HG03045 (cell line): ENCODE data around the gene MARS2.
A peak's percentile ranks its signal among the peaks of the same experiment; 100 is the strongest.
"Not testable (repeated sequence)": the region's sequence is repeated elsewhere in the genome, so short reads cannot be mapped to it uniquely, and the experiment has no call there.

Experiments used
- ATAC-seq: cut with Tn5 transposase; IDR thresholded peaks from one replicate; pipeline ENCODE4 v1.9.1; 2021; ENCODE audit warnings: mild to moderate bottlenecking, moderate library complexity; ENCODE audit not compliant: unreplicated experiment

The MARS2 gene

DNA sequence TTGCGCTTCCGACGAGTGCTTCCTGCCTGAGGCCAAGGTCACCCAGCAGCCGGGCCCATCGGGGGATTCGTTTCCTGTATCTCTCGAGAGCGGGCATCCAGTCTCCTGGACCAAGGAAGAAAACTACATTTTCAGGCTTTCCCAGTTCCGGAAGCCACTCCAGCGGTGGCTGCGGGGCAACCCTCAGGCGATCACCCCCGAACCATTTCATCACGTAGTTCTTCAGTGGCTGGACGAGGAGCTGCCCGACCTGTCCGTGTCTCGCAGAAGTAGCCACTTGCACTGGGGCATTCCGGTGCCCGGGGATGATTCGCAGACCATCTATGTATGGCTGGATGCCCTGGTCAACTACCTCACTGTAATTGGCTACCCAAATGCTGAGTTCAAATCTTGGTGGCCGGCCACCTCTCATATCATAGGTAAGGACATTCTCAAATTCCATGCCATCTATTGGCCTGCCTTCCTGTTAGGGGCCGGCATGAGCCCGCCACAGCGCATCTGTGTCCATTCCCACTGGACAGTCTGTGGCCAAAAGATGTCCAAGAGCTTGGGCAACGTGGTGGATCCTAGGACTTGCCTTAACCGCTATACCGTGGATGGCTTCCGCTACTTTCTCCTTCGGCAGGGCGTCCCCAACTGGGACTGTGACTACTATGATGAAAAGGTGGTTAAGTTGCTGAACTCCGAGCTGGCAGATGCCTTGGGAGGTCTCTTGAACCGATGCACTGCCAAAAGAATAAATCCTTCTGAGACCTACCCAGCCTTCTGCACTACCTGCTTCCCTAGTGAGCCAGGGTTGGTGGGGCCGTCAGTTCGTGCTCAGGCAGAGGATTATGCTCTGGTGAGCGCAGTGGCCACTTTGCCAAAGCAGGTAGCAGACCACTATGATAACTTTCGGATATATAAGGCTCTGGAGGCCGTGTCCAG lies 1.0 kb downstream of the MARS2 start:
- ATAC-seq: no peak

DNA sequence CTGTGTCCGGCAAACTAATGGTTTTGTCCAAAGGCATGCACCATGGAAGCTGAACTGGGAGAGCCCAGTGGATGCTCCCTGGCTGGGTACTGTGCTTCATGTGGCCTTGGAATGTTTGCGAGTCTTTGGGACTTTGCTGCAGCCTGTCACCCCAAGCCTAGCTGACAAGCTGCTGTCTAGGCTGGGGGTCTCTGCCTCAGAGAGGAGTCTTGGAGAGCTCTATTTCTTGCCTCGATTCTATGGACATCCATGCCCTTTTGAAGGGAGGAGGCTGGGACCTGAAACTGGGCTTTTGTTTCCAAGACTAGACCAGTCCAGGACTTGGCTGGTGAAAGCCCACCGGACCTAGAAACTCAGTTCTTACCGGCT lies 1.7 kb downstream of the MARS2 start:
- no peak for ATAC-seq

DNA sequence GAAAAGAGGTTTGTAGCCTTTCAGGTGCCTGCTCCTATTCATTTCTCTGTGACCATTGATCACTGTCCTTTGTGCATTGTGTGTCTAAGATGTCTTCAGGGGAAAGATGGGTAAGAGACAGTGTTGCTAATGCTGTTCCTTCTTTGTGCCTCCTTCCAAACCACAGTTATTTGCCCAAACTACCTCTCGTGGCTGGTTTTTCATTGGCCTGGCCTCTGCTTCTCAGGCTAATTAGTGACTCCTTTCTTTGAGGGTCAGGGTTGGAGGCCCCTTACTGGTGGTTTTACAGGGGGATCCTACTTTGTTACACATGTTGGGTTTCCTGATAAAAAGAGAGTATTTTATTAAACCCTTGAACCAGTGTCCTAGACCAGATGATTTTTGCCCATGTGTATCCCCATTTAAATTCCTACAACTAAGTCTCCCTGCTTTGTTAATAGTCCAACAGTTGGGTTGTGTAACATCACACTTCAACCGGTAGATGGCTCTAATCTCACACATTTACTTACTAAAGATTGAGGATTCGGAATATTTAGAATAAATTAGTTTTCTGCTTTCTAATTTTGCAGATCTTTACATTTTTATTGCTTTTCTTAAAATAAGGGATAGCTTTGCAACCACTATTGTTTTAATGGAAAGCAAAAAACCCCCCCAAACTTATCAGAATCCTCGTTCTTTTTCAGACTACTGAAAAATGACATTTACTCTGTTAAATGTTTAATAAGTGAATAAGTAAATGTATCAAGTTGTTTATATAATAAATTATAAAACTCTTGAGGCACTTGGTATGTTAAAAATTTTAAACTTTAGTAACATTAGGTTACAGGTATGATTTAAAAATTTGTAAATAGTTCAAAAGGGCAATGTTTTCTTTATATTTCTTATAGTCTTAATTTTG lies 2.4 kb downstream of the MARS2 start:
- no peak for ATAC-seq

DNA sequence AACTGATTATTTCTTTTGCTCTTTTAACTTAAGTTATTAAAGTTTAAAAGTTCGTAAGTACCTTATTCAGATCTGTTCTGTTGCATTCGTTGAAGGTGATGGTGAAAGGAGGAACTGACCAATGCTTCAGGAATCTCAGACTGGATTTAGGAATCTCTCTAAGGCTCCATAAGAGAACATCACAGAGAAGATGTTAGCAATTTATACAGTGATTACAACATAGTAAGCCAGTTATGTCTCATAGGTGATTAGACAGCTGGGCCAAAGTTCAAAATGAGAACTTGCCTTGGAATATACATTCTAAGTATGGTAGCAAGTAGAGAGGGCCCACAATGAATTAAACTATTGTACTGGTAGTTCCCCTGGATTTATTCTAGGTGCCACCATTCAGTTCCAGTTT lies 3.2 kb downstream of the MARS2 start:
- no peak for ATAC-seq

DNA sequence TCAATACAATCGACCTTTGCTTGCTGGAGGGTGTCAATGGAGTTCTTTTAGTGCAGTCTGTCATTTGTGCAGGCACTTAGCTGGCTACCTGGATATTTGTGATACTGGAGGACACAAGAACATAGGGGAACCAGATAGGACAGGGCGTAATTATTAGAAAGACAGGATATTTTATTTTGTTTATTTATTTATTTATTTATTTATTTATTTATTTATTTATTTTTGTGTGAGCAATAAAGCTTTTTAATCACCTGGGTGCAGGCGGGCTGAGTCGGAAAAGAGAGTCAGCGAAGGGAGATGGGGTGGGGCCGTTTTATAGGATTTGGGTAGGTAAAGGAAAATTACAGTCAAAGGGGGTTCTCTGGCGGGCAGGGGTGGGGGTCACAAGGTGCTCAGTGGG lies 4.0 kb downstream of the MARS2 start:
- ATAC-seq: not testable (repeated sequence)

DNA sequence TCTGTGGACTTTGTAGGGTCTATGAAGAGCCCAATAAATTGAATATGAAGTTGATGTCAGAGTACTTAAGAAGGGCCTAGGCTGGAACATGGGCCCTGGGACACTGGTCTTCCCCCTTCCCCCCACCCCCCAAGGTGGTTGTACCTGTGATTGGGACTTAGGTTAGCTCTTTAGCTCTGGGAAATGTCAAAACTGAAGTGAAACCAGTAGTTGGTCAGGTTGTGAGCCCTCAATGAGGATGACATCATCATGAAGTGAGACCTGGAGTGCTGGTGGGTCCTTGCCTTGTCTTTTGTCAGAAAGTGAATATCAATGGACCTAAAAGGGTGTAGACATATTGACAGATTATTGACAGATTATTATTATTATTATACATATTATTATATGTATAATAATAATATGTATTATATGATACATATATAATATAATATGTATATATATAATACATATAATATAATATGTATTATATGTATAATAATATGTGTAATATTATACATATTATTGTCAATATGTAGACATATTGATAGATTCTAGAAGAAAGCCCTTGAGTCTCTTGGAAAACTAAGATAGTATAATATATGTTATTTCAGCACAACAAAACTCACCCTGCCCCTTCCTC lies 5.4 kb downstream of the MARS2 start:
- ATAC-seq: peak; percentile 75

DNA sequence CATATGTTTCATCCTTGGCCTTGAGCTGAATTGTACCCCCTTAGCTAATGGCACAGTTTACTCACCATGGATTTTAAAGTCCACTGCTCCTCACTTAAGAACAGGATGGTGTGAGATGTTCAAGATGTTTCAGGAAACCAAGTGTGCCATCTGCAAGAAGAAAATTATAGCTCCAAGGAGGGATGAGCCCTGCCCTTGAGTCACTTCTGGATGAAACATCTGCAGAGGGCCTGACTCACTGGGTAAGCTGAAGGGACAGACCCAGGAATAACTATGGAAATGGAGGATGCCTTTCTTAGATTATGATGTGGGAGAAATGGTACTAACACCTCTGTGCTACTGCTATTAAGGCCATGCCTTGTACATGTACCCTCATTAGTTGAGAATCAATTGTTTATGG lies 6.4 kb downstream of the MARS2 start:
- no peak for ATAC-seq

DNA sequence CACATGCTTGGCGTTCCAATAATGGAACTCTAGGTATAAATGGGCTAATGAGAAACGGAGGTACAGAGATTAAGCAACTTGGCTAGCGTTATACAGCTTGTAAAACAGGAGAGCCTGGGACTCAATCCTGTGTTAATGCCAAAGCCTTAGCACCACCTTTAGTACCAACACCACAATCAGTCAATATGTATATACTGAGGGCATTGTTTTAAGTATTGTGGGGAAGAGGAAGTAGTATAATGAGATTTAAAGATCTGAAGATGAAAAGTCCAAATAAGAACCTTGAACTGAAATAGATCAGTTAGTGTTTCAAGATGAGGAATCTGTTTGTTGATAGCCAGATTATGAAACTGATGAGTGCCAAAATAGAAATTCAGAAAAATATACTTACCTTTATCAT lies 8.1 kb downstream of the MARS2 start:
- ATAC-seq: no peak

DNA sequence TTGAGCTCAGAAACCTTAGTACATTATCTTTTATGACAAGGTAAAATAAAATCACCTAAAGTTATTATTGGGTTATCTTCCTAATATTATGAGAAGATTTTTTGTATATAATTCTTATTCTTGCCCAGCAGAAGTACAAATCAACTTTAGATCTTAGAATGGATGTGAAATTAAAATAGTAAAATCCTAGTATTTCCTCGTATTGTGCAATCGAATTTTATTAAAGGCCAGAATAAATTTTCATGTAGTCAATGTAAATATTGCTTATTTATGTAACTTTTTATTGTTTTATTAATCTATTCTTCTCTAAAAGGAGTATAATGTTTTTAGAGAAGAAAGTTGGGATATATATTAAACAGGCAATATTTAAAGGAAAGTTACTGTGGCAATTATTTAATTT lies 12.7 kb downstream of the MARS2 start:
- no peak for ATAC-seq

DNA sequence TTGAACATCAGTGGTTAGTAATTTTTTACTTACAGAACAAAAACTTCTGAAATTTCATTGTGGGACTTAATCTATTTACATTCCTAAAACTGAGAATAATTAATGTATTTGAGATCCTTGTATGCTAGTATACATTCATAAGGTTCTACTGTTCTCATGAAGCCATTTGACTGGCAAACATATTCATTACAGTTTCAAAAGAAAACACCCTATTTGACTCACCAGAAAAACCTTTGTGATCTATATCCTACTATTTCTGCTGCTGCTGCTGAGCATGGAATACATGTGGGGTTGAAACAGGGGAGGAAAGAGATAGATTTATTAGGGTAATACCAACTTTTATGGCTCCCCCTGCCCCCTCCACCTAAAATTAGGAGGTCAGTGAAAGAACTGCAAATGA lies 21.8 kb downstream of the MARS2 start:
- no peak for ATAC-seq

DNA sequence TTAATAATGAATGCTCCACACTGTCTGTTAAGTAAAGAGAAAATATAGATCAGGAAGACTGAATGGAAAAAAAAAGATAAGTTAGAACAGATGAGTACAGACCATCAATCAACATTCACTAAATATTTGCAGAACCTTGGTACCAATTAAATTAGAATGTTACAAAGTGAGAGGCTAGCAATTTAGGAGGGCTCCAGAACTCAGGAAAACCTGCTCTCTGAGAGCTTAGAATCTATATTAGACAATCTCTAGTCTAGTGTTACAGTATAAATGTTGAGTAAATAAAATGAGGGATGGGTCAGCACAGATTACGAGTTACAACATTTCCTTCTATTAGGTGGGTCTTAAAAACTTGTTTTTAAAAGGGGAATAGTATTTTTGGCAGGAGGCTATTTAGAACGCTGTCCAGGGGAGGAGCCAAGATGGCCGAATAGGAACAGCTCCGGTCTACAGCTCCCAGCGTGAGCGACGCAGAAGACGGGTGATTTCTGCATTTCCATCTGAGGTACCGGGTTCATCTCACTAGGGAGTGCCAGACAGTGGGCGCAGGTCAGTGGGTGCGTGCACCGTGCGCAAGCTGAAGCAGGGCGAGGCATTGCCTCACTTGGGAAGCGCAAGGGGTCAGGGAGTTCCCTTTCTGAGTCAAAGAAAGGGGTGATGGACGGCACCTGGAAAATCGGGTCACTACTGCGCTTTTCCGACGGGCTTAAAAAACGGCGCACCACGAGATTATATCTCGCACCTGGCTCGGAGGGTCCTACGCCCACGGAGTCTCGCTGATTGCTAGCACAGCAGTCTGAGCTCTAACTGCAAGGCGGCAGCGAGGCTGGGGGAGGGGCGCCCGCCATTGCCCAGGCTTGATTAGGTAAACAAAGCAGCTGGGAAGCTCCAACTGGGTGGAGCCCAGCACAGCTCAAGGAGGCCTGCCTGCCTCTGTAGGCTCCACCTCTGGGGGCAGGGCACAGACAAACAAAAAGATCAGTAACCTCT lies 23.7 kb downstream of the MARS2 start:
- not testable (repeated sequence) for ATAC-seq

DNA sequence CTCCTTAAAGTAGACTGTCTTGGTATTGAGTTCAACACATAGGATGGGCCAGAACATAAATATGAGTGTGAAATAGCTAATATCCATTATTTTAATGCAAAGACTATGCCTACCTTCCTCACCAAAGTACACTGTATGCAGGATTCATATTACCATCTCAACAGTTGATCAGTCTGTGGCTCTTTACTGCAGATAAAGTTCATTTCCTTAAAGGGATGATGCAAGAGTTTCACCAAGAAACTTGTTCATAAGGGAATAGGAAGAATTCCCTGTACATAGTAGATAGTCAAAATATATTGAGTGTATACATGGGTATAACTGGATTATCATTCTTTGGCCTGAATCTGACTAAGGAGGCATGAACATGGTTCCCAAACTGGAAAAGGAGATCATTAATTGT lies 35.0 kb downstream of the MARS2 start:
- ATAC-seq: no peak
